H1 (cell line): ENCODE data around the gene RPS6KA5. TPM values are rescaled to one million over a fixed set of nuclear protein-coding genes. Genes with fewer than 3 reads are reported as not detected.

ENCODE experiments used
- GABPA ChIP-seq: IDR thresholded peaks from 2 replicates; pipeline ENCODE4 v1.6.1; 2011; ENCODE audit warnings: mild to moderate bottlenecking, low read length, moderate library complexity, borderline replicate concordance; ENCODE audit not compliant: insufficient read depth
- HDAC2 ChIP-seq, 2 experiments: fragments of 300-600 bp in 1 of 2; sonication (generic) in 1 of 2; IDR thresholded peaks; 2 replicates each; pipeline ENCODE4 v1.6.1; 2011 to 2012; ENCODE audit warnings: low read depth in 2 of 2, low read length in 2 of 2, mild to moderate bottlenecking in 2 of 2, moderate library complexity in 2 of 2, borderline replicate concordance in 1 of 2, inconsistent platforms in 1 of 2
- TAF1 ChIP-seq: IDR thresholded peaks from 2 replicates; pipeline ENCODE4 v1.6.1; 2011; ENCODE audit warnings: mild to moderate bottlenecking, low read depth, low read length
- polyA plus RNA-seq, 7 experiments: library from polyadenylated mRNA; depleted of rRNA in 3 of 7; stranded (reverse) in 5 of 7; unstranded in 2 of 7; fragments of >200 nt in 5 of 7; fragments of 200-250 nt in 2 of 7; gene quantifications; 1 replicate in 5 of 7; 2 replicates in 1 of 7; 4 replicates in 1 of 7; pipeline versions ENCODE4 v1.2.1 to v1.2.3, GENCODE V29; 2011 to 2013; ENCODE audit warnings: missing spikeins in 2 of 7, mixed read lengths in 2 of 7
- total RNA-seq: library from RNA; stranded (reverse); fragmentation: NEBNext Ultra II Directional; extraction: Animal tissue kit (Norgen Biotek cat#: 25700); gene quantifications from 2 replicates; pipeline ENCODE4 v1.2.1, GENCODE V29; 2021
- TF ChIP-seq, protein P1 (sequence below): IDR thresholded peaks from 2 replicates; pipeline ENCODE4 v1.6.1; 2011; ENCODE audit warnings: low read depth, mild to moderate bottlenecking, low read length; ENCODE audit not compliant: insufficient read depth
- TF ChIP-seq, protein P2 (sequence below): IDR thresholded peaks from 2 replicates; pipeline ENCODE4 v1.6.1; 2011; ENCODE audit warnings: low read length, improper control_type of control experiment

Gene RPS6KA5
- total and polyA plus RNA-seq, 2 of the 8 experiments (the other 6 are each of a cell fraction or from before 2014, with no cell fraction given) = 0.85 to 3.1 TPM

DNA sequence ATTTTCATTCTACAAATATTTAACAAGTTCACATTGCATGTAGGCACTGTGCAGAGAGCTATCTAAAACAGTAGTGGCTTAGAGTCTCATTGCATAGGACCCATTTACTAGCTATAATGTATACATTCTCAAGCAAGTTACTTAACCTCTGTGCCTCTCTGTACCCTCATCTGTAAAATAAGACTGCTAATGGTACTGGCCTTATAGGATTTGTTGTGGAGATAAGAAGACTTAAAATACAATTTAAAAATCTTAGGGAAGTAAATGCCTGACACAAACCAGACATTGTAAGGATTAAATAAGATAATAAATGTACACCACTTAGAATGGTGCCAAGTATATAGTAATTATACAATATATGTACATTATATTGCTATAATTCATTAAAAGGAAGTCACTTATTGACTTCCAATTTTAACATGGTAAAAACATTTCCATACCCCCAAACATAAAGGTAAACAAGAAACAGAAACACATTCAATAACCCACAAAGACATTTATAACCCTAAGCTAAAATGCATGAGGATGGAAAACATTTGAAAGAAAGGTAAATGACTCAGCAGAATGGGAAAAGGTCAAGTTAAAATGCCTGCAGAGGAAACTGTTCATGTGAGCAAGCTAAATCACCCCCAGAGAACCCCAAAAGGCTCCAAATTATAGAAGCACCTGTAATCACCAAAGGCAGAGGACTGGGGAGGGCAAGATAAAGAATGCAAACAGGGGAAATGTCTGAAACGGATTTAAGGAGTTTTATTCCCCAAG lies 30.8 kb downstream of the RPS6KA5 start (continued):
- TF ChIP-seq TAF1 (no peak), GABPA (no peak), HDAC2 (IDR thresholded peaks at IDR 0.05; ENCODE audit: borderline replicate concordance in 1 of 2, low read depth in 2 of 2, low read length in 2 of 2) (no peak)
- TF ChIP-seq, protein P1, sequence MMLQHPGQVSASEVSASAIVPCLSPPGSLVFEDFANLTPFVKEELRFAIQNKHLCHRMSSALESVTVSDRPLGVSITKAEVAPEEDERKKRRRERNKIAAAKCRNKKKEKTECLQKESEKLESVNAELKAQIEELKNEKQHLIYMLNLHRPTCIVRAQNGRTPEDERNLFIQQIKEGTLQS = no peak
- TF ChIP-seq, protein P2, sequence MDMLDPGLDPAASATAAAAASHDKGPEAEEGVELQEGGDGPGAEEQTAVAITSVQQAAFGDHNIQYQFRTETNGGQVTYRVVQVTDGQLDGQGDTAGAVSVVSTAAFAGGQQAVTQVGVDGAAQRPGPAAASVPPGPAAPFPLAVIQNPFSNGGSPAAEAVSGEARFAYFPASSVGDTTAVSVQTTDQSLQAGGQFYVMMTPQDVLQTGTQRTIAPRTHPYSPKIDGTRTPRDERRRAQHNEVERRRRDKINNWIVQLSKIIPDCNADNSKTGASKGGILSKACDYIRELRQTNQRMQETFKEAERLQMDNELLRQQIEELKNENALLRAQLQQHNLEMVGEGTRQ = no peak
